Measurements from ENCODE around the gene MYO5A. TPM values are rescaled to one million over a fixed set of nuclear protein-coding genes. Genes with fewer than 3 reads are reported as not detected.
"Not testable (repeated sequence)": the region's sequence is repeated elsewhere in the genome, so short reads cannot be mapped to it uniquely, and the experiment has no call there.

Gene MYO5A
- total RNA-seq, 1 donor from 2014 or later, result 15.7 TPM

GRCh38 chr15:52492132-52492531, 36.5 kb downstream of the MYO5A start:
- H3K4me3 ChIP-seq (ENCODE audit: low read depth, low read length), result no peak overlapping the region
- DNase-seq (ENCODE audit: low read depth), result no peak
- no peak for TF ChIP-seq CTCF (conservative IDR thresholded peaks at IDR 0.05; ENCODE audit: low read depth, low read length)

GRCh38 chr15:52491472-52491871, 37.2 kb downstream of the MYO5A start:
- no peak for DNase-seq (ENCODE audit: low read depth)
- no peak overlapping the region for H3K4me3 ChIP-seq (ENCODE audit: low read depth, low read length)
- no peak for TF ChIP-seq CTCF (conservative IDR thresholded peaks at IDR 0.05; ENCODE audit: low read depth, low read length)

- not testable (repeated sequence) for DNase-seq (ENCODE audit: low read depth); H3K4me3 ChIP-seq (ENCODE audit: low read depth, low read length)
Observed at GRCh38 chr15:52489430-52489829, 39.2 kb downstream of the MYO5A start.

GRCh38 chr15:52488830-52489229, 39.9 kb downstream of the MYO5A start:
- no peak for TF ChIP-seq CTCF (conservative IDR thresholded peaks at IDR 0.05; ENCODE audit: low read depth, low read length)
- no peak for DNase-seq (ENCODE audit: low read depth)
- H3K4me3 ChIP-seq (ENCODE audit: low read depth, low read length), result no peak overlapping the region

- TF ChIP-seq CTCF (conservative IDR thresholded peaks at IDR 0.05; ENCODE audit: low read depth, low read length), result no peak
- H3K4me3 ChIP-seq (ENCODE audit: low read depth, low read length), result no peak overlapping the region
- no peak for DNase-seq (ENCODE audit: low read depth)
Observed at GRCh38 chr15:52486003-52486996, 42.4 kb downstream of the MYO5A start.

GRCh38 chr15:52485290-52485689, 43.4 kb downstream of the MYO5A start:
- no peak for DNase-seq (ENCODE audit: low read depth)
- no peak for TF ChIP-seq CTCF (conservative IDR thresholded peaks at IDR 0.05; ENCODE audit: low read depth, low read length)
- H3K4me3 ChIP-seq (ENCODE audit: low read depth, low read length), result no peak overlapping the region

GRCh38 chr15:52483707-52484106, 45.0 kb downstream of the MYO5A start:
- no peak for TF ChIP-seq CTCF (conservative IDR thresholded peaks at IDR 0.05; ENCODE audit: low read depth, low read length)
- H3K4me3 ChIP-seq (ENCODE audit: low read depth, low read length), result no peak overlapping the region
- no peak for DNase-seq (ENCODE audit: low read depth)
